HG03575 (cell line): ENCODE data around the gene COPE.
"Not testable (repeated sequence)": the region's sequence is repeated elsewhere in the genome, so short reads cannot be mapped to it uniquely, and the experiment has no call there.

ENCODE experiments used
- ATAC-seq: cut with Tn5 transposase; IDR thresholded peaks from one replicate; pipeline ENCODE4 v1.9.1; 2021; ENCODE audit not compliant: unreplicated experiment, insufficient number of reproducible peaks, low FRiP score; ENCODE audit errors: extremely low read depth

Gene COPE

DNA sequence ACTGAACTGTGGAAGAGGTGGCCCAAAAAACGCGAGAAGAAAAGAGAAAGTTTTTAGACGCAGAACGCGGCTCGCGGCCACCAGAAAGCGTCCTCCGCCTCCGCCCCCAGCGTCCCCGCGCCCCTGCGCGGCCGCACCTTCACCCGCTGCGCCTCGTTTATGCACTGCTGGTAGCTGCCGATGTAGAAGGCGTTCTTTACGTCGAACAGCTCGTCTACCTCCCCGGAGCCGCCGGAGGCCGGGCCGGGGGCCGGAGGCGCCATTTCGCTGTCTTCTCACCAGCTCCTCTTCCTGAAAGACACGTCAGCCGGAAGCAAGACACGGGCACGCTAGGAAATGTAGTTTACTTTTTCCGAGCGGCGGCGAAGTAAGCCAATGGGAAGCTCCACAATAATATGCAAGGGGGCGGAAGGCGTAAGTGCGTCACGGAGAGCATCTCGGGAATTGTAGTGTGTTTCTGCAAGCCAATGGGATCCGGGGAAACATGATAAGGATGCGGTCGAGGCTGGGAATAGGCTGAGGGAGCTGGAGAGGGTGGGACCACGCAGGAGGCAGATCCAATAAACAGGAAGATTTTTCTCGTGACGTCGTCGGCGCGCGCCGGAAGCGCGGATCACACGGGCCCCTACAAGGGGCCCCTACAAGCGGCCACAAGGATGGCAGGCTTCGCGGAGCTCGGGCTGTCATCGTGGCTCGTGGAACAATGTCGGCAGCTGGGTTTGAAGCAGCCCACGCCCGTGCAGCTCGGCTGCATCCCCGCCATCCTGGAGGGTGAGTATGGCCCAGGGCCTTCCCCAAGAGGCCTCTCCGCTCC, at the start of gene COPE, which contains the start of gene DDX49:
Gene COPE, minus strand, starts transcription at position 302 of the 814 bp plus-strand sequence. Its CDS starts 39 bp downstream, at position 263.
Gene DDX49, plus strand, starts transcription at position 630 of the 814 bp plus-strand sequence. Its CDS starts 27 bp downstream, at position 657.
- no peak for ATAC-seq

DNA sequence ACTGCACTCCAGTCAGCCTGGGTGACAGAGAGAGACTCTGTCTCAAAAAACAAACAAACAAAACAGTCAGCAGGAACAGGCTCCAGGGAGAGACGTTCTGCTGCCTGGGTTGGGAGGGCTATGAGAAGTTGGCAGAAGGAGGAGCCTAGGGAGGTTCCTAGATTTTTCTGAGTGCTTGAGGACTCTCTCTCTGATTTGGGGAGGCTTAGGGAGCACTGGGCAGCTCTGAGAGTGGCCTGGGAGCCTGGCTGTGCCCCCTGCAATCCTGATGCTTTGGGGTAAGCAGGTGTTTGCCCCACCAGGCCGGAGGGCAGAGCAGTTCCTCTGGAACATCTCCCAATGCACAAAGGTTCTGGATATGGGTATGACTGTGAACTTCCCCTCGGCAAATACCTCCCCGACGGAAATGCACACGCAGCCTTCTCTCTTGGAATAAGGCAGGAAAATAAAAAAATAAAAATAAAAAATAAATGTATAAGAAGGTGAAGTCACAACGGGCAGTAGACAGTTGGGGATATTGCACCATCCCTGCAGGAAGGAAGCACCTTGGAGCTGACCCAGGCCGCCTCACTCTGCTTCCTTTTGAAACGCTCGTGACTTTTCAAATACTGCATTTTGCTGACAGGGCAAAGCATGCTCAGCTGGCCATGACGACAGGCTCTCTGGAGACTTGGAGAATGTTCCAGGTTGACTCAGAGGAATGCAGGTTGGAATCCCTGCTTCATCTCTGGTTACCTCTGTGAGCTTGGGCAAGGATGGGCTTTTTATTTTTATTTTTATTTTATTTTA, 48.4 kb upstream of the COPE start:
- no peak for ATAC-seq

DNA sequence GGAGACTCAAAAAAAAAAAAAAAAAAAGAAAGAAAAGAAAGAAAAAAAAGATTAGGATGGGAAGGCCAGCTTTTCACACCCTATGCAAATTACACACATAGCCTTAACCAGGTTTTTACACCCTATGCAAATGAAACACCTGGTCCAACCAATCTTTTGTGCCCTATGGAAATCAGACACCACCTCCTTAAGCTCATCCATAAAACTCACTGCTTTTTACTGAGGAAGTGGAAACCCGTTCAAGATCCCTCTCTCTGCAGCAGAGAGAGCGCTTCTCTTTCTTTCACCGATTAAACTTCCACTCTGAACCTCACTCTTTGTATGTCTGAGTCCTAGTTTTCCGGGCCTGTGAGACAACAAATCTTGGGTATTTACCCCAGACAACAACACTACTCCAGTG, 47.1 kb upstream of the COPE start:
- ATAC-seq: no peak

DNA sequence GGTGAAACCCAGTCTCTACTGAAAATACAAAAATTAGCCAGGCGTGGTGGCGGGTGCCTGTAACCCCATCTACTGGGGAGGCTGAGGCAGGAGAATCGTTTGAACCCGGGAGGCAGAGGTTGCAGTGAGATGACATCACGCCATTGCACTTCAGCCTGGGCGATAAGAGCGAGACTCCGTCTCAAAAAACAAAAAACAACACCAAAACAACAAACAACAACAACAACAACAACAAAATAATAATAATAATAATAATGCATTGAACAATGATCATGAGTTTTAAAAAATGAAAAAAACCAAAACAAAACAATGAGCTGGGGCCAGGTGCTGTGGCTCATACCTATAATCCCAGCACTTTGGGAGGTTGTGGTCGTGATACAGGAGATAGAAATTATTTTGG, 44.9 kb upstream of the COPE start:
- ATAC-seq: no peak

DNA sequence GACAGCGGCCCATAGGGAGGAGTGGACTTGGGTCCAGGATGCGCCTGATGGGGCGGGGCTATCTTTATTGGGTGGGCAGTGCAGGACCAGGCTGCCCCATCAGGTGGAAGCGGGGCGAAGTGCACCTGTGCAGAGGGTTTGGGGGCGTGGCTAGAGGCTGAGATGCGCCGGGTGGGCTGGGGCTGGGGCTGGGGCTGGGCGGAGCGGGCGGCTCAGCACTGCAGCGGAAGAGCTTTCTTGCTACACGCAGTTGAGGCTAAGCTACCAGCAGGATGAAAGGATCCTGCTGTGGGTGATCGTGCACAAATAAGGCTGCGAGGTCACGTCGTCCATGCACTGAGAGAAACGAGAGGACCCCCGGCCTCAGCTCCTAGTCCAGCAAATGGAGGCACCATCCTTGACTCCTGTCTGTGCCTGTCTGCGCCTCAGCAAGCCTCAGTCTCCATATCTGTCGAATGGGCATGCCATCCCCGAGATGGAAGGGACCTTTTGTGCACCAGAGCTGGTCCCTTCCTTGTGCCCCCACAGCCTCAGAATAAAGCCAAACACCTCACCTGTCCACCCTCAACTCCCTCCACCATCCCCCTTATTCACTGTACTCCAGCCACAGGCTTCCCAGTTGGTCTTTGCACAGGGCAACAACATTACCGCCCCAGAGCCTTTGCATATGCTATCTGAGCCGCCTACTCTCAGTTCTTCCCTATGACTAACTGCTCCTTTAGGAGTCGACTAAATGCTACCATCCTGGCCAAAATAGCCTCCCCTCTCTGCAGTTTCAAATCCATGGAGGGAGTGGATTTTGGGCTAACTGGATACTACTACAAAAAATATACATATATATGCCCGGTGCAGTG, 42.8 kb upstream of the COPE start:
- ATAC-seq: no peak

DNA sequence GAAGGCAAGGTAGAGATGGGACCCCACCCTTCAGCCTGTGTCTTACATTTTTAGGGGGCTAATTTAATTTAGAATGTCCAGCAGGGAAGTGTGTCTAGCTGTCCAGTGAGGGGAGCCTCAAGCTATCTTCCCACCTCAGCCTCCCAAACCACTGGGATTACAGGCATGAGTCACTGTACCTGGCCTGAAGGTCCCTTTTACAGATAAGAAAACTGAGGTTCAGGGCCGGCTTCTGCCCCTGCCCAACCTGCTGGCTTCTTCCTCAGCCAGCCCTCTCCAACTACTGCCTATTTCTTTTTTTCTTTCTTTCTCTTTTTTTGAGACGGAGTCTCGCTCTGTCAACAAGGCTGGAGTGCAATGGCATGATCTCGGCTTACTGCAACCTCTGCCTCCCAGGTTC, 41.2 kb upstream of the COPE start:
- no peak for ATAC-seq

DNA sequence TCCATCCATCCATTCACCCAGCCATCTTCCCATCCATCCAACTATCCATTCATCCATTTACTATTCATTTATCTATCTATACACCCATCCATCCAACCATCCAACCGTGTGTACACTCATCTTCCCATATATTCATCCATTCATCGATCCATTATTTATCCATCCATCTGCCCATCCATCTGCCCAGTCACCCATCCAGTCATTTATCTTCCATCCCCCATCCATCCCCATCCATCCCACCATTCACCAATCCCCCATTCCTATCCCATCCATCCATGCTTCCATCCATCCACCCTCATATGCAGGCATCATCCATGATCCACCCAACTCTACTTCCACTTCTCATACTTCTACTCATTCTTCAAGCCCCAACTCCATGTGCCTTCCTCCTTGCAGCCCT, 35.9 kb upstream of the COPE start:
- no peak for ATAC-seq

DNA sequence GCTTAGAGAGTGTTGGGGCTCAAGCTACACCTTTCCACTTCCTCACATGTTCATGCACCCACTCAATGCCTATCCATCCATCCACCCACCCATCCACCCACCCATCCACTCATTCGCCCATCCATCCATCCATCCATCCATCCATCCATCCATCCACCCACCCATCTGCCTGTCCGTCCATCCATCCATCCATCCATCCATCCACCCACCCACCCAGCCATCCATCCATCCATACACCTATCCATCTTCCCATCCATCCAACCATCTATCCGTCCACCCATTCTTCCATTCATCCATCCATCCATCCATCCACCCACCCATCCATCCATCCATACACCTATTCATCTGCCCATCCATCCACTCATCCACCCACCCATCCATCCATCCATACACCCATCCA, 34.9 kb upstream of the COPE start:
- no peak for ATAC-seq

DNA sequence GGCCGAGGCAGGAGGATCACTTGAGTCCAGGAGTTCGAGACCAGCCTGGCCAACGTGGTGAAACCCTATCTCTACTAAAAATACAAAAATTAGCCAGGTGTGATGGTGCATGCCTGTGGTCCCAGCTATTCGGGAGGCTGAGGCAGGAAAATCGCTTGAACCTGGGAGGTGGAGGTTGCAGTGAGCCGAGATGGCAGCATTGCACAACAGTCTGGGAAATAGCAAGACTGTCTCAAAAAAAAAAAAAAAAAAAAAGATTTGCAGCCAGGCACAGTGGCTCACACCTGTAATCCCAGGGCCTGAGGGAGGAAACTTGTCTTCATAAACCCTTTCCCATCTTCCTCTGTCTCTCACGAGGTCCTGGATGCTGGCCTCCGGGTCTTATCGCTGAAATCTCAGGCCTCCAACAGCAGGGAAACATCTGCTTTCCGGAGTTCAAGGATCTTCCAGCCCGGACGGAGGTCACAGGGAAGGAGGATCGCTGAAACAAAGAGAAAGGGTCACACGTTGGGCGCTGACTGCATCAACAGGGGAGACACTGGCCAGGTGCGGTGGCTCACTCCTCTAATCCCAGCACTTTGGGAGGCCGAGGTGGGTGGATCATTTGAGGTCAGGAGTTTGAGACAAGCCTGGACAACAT, 33.3 kb upstream of the COPE start:
- not testable (repeated sequence) for ATAC-seq

DNA sequence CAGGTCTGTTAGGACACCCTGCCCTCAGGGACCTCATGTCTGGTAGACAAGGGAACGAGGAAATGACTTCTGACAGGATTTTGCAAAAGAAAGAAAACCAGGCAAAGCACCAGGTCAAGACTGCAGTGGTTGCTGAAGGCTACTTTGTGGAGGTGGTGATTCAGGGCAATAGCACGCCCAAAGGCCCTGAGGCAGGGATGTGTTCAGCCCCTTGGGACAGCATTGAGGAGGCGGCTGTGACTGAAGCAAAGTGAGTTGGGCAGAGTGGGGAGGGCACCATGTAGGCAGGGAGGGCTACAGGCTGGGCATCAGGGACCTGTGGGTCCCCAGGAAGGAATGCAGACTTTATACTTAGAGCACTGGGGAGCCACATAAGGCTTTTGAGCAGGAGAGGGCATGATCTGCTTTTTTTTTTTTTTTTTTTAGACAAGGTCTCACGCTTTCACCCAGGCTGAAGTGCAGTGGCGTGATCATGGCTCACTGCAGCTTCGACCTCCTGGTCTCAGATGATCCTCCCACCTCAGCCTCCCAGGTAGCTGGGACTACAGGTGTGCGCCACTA, 32.6 kb upstream of the COPE start:
- no peak for ATAC-seq

DNA sequence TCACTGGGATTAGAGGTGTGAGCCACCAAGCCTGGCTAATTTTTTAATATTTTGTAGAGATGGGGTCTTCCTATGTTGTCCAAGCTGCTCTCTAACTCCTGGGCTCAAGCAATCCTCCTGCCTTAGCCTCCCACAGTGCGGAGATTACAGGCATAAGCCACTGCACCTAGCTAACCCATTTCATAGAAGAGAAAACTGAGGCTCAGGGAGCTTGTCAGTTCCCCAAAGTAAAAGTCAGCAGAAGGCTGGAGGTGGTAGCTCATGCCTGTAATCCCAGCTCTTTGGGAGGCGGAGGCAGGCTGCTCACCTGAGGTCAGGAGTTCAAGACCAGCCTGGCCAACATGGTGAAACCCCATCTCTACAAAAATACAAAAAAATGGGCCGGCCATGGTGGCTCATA, 30.7 kb upstream of the COPE start:
- no peak for ATAC-seq

DNA sequence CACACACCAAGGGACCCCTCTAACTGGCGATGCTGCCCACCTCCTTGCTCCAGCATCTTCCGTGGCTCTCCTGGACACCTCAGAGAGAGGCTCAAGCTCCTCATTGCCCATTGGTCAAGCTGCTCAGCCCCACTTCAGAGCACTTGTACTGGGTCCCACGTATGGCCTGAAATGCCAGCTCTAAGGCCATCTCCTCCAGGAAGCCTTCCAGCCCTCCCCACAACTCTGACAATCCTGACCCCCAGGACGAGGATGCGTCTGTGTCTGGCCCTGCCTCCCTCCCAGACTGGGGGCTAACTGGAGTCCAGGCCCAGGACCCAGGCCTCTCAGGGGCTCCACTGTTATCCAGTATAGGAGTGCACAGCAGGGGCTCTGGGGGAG, 29.8 kb upstream of the COPE start:
- no peak for ATAC-seq

DNA sequence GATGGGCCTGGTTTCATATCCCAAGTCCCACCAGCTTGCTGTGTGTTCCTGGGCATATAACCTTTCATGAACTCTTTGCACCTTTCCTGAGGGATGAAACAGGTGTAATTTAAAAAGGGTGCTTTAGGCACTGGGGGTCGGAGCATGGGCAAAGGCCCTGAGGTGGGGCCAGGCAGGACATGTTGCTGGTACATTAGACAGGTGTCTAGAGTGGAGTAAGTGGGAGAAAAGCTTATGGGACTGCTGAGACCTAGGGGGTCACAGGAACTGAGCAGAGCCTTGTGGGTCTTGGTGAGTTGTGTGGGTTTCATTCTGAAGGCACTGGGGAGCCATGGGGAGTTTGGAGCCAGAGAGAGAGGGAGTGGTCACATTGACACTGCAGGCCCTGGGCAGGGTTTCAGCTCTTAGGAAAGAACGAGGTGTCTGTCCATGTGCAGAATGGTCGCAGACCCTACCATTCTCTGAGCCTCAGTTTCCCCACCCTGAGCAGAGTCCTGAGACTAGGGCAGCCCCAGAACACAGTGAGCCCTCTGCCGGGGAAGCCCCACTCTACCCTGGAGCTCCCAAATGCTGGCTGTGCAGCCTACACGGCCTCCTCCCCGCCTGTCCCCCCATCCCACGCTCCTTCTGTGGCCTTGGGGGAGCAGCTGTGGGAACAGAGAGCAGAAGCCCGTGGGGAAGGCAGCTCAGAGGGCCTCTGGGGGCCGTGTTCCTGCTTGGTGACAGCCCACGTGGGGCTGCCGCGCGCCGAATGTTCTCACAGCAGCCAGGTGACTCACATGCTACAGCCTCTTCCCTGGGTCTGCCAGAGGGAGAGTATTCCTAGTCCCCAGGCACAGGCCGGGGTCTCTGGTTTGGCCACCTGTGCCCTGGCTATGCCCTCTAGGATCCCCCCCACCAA, 29.1 kb upstream of the COPE start:
- no peak for ATAC-seq

DNA sequence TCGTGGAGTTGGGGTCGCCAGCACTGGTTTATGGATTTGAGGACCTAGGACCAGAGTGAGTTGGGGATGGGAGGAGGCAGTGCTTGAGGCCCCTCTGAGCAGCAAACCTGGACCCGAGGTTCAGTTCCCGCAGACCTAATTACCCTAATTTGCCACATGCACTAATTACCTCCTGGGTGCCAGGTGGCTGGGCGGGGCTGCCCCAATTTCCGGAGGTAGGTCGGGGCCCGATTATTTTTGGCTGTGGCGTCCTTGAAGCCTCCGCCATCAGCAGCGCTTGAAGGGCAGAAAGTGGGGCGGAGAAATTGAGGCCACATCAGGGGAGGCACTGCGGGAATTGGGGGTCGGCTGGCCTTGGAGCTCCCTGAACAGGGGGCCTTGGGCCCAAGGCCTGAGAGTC, 27.7 kb upstream of the COPE start:
- ATAC-seq: no peak

DNA sequence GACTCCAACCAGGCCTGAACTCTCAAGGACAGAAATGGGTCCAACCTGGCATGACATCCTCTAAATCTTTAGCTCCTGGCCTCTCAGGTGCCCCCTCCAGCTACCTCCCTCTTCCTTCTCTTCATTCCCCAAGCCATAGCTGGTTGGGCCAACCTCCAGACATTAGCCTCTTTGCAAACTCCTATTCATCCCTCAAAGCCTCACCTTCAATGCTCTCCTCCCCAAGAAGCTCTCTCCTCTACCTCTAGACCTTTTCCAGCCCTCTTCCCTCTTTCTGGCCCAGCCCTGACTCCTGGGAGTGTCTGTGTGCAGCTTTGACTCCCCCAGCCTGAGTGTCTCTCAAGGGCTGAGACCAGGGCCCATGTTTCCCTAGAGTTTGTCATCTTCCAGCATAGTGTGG, 27.1 kb upstream of the COPE start:
- ATAC-seq: no peak

DNA sequence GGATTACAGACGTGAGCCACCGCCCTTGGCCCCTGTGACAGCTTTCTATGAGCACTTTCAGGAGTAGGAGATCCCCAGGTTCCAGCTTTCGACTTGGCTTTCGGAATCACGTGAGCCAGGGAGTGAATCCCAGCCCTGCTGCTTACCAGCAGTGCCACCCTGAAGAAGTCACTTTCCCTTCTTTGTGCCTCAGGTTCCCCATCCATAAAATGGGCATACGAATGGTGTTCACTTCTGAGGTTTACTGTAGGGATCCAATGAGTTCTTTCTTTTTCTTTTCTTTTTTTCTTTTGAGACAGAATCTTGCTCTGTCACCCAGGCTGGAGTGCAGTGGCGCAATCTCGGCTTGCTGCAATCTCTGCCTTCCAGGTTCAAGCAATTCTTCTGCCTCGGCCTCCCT, 26.1 kb upstream of the COPE start:
- ATAC-seq: no peak

DNA sequence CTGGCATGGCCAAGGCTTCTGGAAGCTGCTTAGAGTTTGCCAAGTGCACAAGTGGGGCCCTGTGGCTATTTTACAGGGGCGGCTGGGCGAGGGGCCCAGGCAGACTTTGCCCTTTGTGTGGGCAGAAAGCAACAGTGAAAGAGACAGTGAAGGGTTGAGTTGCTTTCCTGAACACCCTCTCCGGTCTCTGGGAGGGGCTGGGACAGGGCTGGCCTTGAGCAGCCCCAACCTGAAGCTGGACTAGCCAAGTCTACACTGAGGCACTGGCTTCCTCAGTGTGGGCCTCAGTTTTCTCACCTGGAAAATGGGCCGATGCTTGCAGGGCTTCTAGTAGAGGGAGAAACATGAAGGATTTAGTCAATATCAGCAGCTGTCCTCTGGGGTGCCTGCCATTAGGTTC, 24.3 kb upstream of the COPE start:
- no peak for ATAC-seq

DNA sequence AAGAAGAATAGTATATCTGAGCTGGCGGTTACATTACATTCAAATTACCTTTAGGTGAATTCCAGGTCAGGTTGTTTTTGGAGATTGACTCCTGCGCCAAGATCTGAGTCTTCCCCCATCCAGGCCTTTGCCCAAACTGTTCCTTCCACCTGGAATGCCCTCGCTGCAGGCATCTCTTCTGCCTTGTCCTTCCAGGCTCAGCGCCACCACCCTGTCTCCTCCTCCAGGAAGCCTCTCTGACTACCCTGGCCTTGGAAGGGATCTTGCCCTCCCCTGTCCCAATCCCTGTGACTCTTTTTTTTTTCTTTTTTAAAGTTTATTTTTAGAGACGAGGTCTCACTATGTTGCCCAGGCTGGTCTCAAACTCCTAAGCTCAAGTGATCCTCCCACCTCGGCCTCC, 23.5 kb upstream of the COPE start:
- no peak for ATAC-seq
